ENCODE measurements around the gene CNPY1.

Gene CNPY1

DNA sequence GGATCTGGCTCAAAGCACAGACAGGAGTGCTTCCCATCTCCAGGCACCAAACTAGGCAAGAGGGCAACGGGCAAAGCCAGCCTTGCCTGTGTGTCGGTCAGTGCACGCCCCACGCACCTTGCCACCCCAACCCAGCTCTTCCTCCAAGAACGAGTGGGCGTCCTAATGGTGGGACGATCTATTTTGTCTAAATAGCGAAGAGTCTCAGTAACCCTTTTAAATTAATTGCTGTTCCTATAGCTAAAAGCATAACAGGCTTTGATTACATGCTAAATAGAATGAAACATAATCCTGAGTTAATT is 76.2 kb downstream of the CNPY1 start:
- in situ Hi-C loops (cut with HindIII; ENCODE audit: low sequenced_read_pairs): no loop called here
- TF ChIP-seq, protein P1, sequence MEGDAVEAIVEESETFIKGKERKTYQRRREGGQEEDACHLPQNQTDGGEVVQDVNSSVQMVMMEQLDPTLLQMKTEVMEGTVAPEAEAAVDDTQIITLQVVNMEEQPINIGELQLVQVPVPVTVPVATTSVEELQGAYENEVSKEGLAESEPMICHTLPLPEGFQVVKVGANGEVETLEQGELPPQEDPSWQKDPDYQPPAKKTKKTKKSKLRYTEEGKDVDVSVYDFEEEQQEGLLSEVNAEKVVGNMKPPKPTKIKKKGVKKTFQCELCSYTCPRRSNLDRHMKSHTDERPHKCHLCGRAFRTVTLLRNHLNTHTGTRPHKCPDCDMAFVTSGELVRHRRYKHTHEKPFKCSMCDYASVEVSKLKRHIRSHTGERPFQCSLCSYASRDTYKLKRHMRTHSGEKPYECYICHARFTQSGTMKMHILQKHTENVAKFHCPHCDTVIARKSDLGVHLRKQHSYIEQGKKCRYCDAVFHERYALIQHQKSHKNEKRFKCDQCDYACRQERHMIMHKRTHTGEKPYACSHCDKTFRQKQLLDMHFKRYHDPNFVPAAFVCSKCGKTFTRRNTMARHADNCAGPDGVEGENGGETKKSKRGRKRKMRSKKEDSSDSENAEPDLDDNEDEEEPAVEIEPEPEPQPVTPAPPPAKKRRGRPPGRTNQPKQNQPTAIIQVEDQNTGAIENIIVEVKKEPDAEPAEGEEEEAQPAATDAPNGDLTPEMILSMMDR (IDR thresholded peaks at IDR 0.05; ENCODE audit: low read depth, low read length): no peak
- DNase-seq (ENCODE audit: low read depth, low spot score): no peak
- H3K4me3 ChIP-seq (ENCODE audit: low read depth, low read length): no peak overlapping the region

DNA sequence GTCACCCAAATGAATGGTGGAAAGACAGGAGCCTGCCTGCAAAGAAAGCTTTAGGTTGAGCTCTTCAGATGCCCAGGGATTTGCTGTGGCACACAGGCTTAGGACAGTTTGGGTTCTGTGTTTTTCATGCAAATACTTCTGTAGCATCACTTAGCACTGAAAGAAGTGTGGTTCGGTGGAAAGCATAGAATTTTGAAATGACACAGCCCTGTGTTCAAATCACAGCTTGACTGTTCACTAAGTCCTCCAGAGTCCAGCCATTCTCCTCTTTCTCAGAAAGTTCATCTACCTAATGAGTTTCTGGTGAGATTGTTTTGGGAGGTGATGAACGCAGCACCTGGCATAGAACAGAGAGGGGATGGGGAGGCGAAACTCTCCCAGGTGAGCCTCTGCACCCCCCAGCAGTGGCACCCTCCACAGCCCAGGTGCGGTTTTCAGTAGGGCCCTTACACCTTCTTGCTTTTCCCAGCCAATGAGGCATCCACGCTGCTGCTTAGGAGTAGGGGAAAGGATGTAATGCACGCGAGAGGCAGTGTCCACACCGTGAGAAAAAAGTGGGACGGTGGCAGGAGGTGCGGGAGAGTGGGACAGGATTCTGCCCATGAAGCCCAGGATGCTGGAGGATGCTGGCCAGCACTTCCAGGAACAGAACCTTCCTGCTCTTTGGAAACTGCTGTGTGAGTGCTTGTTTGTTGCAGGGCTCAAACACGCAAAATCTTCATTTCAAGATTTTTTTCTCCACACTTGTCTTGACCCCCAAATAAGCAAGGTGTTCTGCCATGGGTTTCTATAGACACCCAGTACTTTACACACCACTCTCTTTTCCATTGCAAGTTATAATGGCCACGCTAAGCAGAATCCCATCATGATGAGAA is 76.8 kb downstream of the CNPY1 start:
- TF ChIP-seq, protein P1 (IDR thresholded peaks at IDR 0.05; ENCODE audit: low read depth, low read length): no peak
- in situ Hi-C loops (cut with HindIII; ENCODE audit: low sequenced_read_pairs): no loop called here
- H3K4me3 ChIP-seq (ENCODE audit: low read depth, low read length): no peak overlapping the region
- no peak for DNase-seq (ENCODE audit: low read depth, low spot score)

DNA sequence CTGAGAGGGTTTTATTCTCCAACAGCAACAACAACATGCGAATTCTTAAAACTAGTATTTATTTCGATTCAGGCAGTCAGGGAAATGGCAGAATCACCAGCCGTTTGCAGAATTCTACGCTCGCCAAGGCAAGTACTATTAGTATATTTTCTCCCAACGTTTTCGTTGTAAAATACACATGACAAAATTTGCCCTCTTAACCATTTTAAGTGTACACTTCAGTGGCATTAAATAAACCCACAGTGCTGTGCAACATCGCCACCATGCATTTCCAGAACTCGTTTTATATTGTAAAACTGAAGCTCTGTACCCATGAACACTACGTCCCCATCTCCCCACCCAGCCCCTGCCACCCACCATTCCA is 77.6 kb downstream of the CNPY1 start:
- no peak overlapping the region for H3K4me3 ChIP-seq (ENCODE audit: low read depth, low read length)
- in situ Hi-C loops (cut with HindIII; ENCODE audit: low sequenced_read_pairs): no loop called here
- TF ChIP-seq, protein P1 (IDR thresholded peaks at IDR 0.05; ENCODE audit: low read depth, low read length): no peak
- no peak for DNase-seq (ENCODE audit: low read depth, low spot score)

DNA sequence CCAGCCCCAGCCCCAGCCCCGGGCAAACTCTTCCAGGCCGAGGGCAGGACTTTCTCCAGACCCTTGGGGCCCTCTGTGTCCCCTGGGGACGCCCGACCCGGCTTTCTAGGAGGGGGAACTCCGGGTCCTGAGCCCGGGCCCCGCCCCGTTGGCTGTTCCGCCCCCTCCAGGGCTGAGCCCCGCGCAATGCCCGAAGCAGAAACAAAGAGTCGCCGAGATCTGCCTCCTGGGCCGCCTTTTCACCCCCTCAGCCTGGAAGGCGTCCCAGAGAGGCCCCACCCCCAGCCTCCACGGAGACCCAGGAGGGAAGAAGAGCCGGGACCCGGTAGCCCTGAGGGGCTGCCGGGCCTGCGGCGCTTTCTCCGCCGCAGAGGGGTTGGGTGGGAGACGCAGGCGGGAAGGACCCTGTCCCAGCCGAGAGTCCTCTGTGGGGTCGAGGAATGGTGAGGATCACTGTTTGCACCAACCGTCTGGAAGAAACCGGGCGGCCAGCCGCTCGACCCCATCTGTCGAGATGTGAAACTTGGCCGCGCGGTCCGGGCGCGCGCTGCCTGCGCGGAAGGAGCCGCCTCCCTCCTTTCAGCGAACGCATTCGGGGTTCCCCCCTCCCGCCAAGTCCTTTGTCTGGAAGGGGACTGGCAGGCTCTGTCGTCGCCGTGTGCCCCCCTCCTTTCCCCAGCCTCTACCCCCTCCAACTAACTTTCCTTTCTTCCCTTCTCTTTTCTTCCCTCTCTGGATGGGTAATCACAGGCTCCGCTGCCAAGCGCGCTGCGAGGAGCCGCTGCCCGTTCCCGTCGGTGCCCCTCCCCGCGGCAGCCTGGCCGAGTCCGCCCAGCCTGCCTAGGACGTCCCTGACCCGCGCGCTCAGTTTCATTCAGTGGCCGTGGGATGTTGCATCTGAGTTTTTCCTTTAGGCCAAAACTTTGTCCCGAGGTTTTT is 78.2 kb downstream of the CNPY1 start:
- TF ChIP-seq, protein P1 (IDR thresholded peaks at IDR 0.05; ENCODE audit: low read depth, low read length): no peak
- no peak for DNase-seq (ENCODE audit: low read depth, low spot score)
- in situ Hi-C loops (cut with HindIII; ENCODE audit: low sequenced_read_pairs): no loop called here
- no peak overlapping the region for H3K4me3 ChIP-seq (ENCODE audit: low read depth, low read length)

DNA sequence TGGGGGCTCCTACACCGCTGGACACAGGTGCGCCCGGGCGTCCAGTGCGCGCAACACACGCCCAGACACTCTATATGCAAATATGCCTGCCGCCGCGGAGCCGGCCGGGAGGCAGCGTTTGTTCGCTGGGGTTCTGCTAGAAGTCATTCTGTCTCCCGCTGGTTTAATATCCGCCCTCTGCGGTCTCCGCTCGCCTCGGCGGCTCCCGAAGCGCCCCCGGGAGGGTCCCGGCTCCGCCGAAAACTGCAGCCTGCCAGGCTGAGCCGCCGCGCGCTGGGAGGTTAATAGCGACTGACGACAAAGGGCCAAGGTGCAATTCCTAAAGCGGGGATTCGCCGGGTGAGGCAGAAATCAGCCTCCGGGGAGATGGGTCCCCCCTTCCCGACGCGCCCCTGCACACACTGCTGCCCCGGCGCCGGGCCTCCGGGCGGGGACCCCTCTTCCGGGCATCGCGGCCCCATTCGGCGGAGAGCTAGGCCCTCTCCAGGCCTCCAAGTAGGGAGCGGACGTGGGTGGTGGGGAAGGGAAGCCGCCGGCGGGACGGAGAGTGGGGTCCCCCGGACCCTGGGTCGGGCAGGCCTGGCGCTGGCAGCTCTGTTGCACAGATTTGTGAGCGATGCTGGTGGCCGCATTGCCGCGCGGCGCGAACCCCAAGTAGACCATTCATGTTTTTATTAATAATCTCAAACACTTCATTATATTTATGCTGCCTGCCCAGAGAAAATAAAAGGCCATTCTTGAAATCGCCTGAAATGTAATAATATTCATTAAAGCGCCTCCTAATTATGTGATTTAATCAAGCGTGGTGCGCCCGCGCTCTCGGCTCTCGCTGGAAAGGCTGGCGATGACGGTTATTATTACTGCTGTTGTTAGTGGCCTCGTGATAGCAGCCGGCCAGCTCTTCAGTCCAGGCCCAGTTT is 79.3 kb downstream of the CNPY1 start:
- in situ Hi-C loops (cut with HindIII; ENCODE audit: low sequenced_read_pairs): no loop called here
- TF ChIP-seq, protein P1 (IDR thresholded peaks at IDR 0.05; ENCODE audit: low read depth, low read length): no peak
- no peak overlapping the region for H3K4me3 ChIP-seq (ENCODE audit: low read depth, low read length)
- DNase-seq (ENCODE audit: low read depth, low spot score): peak; percentile 26
